Measurements from ENCODE around the gene SCN9A.

DNA sequence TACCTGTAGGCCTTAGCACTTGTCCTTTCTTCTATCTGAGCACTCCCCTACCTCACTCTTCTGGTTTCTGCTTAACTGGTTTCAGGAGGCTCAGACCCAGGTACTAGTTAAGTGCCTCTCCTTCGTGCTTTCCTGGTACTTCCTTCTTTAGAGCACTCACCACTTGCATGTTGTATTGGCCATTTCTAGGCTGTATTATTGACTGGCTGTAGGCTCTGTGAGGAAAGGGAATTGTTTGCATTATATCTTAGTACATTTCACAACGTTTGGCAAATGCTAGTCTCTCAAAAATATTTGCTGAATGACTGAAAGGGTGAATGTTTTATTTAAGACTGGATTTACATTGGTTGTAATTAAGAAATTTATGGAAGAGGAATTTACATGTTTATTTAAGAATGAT is 212.0 kb downstream of the SCN9A start:
- TF ChIP-seq EP300 (conservative IDR thresholded peaks at IDR 0.05; ENCODE audit: poor library complexity, severe bottlenecking) (no peak), POLR2AphosphoS5 (IDR thresholded peaks at IDR 0.05) (no peak), MXI1 (conservative IDR thresholded peaks at IDR 0.05; ENCODE audit: poor library complexity, severe bottlenecking) (no peak), SMC3 (conservative IDR thresholded peaks at IDR 0.05; ENCODE audit: poor library complexity) (no peak), RAD21 (conservative IDR thresholded peaks at IDR 0.05) (no peak), EZH2 (IDR thresholded peaks at IDR 0.05; ENCODE audit: borderline replicate concordance, insufficient read depth, low read length, poor library complexity, severe bottlenecking) (no peak)
- TF ChIP-seq, protein P1, sequence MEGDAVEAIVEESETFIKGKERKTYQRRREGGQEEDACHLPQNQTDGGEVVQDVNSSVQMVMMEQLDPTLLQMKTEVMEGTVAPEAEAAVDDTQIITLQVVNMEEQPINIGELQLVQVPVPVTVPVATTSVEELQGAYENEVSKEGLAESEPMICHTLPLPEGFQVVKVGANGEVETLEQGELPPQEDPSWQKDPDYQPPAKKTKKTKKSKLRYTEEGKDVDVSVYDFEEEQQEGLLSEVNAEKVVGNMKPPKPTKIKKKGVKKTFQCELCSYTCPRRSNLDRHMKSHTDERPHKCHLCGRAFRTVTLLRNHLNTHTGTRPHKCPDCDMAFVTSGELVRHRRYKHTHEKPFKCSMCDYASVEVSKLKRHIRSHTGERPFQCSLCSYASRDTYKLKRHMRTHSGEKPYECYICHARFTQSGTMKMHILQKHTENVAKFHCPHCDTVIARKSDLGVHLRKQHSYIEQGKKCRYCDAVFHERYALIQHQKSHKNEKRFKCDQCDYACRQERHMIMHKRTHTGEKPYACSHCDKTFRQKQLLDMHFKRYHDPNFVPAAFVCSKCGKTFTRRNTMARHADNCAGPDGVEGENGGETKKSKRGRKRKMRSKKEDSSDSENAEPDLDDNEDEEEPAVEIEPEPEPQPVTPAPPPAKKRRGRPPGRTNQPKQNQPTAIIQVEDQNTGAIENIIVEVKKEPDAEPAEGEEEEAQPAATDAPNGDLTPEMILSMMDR (IDR thresholded peaks at IDR 0.05; ENCODE audit: poor library complexity, severe bottlenecking): no peak
- TF ChIP-seq, protein P2, sequence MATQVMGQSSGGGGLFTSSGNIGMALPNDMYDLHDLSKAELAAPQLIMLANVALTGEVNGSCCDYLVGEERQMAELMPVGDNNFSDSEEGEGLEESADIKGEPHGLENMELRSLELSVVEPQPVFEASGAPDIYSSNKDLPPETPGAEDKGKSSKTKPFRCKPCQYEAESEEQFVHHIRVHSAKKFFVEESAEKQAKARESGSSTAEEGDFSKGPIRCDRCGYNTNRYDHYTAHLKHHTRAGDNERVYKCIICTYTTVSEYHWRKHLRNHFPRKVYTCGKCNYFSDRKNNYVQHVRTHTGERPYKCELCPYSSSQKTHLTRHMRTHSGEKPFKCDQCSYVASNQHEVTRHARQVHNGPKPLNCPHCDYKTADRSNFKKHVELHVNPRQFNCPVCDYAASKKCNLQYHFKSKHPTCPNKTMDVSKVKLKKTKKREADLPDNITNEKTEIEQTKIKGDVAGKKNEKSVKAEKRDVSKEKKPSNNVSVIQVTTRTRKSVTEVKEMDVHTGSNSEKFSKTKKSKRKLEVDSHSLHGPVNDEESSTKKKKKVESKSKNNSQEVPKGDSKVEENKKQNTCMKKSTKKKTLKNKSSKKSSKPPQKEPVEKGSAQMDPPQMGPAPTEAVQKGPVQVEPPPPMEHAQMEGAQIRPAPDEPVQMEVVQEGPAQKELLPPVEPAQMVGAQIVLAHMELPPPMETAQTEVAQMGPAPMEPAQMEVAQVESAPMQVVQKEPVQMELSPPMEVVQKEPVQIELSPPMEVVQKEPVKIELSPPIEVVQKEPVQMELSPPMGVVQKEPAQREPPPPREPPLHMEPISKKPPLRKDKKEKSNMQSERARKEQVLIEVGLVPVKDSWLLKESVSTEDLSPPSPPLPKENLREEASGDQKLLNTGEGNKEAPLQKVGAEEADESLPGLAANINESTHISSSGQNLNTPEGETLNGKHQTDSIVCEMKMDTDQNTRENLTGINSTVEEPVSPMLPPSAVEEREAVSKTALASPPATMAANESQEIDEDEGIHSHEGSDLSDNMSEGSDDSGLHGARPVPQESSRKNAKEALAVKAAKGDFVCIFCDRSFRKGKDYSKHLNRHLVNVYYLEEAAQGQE (IDR thresholded peaks at IDR 0.05; ENCODE audit: borderline replicate concordance): no peak
